Caki2 (cell line): ENCODE measurements around the gene MBD2. TPM values are rescaled to one million over a fixed set of nuclear protein-coding genes. Genes with fewer than 3 reads are reported as not detected.
"Not testable (repeated sequence)": the region's sequence is repeated elsewhere in the genome, so short reads cannot be mapped to it uniquely, and the experiment has no call there.

Source experiments
- DNase-seq: peaks from one replicate; pipeline ENCODE4 v3.0.0-alpha.2; 2015; ENCODE audit warnings: low read depth
- in situ Hi-C: cut with HindIII; loops from 2 replicates; pipeline ENCODE4 v1.10.0; 2016; ENCODE audit warnings: low sequenced_read_pairs, low pct_unique_long_range_greater_than_20kb, mixed read lengths
- total RNA-seq: library from RNA; depleted of rRNA; stranded (reverse); fragments of >200 nt; shearing (Covaris generic); gene quantifications from 2 replicates; pipeline ENCODE4 v1.2.3, GENCODE V29; 2014; ENCODE audit warnings: low replicate concordance

Gene MBD2
- total RNA-seq, 1 experiment from 2014 or later = 24.1 TPM

GRCh38 chr18:54239601-54240000, 15.1 kb upstream of the MBD2 start:
- in situ Hi-C loops = no loop called here
- DNase-seq = no peak

DNA sequence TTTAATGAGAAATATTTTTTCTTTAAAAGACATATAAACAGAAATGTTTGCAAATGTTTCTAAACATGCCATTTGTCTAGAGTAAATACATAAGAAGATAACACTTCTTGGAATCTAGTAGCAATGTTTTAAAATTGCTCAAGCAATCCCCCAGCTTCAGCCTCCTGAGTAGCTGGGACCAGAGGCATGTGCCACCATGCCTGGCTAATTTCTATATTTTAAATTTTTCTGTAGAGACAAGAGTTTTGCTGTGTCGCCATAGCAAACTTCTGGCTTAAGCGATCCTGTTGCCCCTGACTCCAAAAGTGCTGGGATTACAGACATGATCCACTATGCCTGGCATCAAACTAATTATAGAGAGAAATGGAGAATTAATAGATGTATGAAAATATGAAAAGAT, 14.6 kb upstream of the MBD2 start:
- in situ Hi-C loops = no loop called here
- no peak for DNase-seq

- no peak for DNase-seq
- in situ Hi-C loops = no loop called here
Observed at GRCh38 chr18:54238173-54238936, 13.9 kb upstream of the MBD2 start.

- in situ Hi-C loops = no loop called here
Observed at GRCh38 chr18:54235871-54236270, 11.4 kb upstream of the MBD2 start.

GRCh38 chr18:54233747-54234146, 9.3 kb upstream of the MBD2 start:
- in situ Hi-C loops = no loop called here
- DNase-seq = no peak

More at GRCh38 chr18:54235871-54236270, 11.4 kb upstream of the MBD2 start:
- no peak for DNase-seq

DNA sequence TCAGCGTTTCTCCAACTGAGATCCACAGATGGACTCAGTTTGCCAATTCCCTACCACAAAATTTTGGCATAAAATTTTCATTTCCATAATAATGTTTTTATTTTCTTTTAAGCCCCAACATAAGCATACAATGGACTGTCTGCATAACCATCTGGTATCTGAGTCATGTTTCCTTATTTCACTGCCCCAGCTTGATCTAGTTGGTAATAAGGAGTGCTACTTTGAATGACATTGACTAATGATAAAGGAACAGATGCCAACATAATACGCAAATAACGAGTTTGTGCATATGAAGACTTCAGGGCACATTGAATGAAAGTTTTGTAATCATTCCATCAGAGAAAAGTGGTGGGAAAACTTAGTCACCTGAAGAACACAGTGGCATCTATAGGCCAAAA, 8.8 kb upstream of the MBD2 start:
- in situ Hi-C loops = no loop called here
- no peak for DNase-seq

GRCh38 chr18:54232485-54233227, 8.2 kb upstream of the MBD2 start:
- no peak for DNase-seq
- in situ Hi-C loops = no loop called here

- DNase-seq = no peak
- in situ Hi-C loops = no loop called here
Observed at GRCh38 chr18:54229421-54230059, 5.1 kb upstream of the MBD2 start.

DNA sequence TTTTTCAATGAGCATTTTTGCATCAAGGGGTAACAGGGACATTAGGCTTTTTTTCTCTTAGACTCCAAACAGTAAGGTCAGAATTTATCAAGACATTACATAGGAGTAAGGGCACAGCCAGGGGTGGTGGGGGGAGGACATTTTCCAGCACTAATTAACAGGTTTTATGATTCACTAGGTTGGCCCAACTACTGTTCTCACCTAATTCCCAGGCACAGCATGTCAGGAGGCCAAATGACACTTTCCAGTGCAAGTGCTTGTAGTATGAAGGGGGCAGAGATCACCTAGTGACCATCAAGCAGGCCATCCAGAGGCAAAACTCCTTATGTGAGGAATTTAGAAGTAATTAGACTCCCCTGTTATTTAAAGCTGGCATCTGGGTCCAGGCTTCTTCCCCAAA, 3.9 kb upstream of the MBD2 start:
- in situ Hi-C loops = no loop called here
- no peak for DNase-seq

GRCh38 chr18:54223568-54224241, 764 bp downstream of the MBD2 start:
- peak; percentile 61 for DNase-seq
- in situ Hi-C loops = no loop called here

GRCh38 chr18:54222922-54223567, 1.4 kb downstream of the MBD2 start:
- in situ Hi-C loops = no loop called here
- DNase-seq = no peak

DNA sequence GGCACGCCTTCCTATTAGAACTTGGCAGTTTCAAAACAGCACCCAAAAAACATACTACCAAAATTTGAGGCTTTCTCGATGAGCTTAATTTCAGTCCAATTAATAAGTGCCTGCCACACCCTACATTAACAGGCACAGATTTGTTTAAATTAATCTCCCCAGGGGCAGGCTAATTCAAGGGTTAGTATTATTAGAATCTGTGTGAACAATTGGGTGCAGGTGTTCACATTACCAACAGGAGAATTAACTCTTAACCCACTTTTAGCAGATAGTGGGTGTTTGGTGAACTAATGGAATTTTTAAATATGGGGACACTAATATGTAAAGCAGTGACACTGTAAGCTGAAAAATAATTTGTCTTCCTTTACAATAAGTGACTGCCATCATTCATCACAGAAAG, 4.1 kb downstream of the MBD2 start:
- no peak for DNase-seq
- in situ Hi-C loops = no loop called here

- in situ Hi-C loops, DNase-seq: not testable (repeated sequence)
Observed at GRCh38 chr18:54218803-54219202, 5.7 kb downstream of the MBD2 start.

GRCh38 chr18:54218299-54218698, 6.2 kb downstream of the MBD2 start:
- in situ Hi-C loops = no loop called here
- no peak for DNase-seq

- in situ Hi-C loops = no loop called here
- no peak for DNase-seq
Observed at GRCh38 chr18:54217624-54218023, 6.8 kb downstream of the MBD2 start.

DNA sequence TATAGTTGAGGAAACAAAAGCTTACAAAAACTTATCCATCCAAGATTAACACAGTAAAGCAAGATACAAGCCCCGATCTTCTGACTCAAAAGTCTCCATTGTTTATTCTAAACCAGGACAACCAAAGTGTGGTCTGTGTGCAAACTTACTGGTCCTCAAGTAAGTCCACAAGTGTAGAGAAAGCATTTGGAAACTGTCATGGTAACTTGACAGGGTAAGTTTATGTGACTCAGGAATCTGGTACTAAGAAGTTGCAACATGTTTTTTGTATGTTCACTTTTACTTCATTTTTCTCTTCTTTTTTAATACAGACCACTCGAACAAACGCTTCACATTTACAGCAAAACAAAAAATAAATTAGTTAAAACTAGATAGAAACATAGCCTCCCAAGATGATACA, 9.4 kb downstream of the MBD2 start:
- DNase-seq = no peak
- in situ Hi-C loops = no loop called here

DNA sequence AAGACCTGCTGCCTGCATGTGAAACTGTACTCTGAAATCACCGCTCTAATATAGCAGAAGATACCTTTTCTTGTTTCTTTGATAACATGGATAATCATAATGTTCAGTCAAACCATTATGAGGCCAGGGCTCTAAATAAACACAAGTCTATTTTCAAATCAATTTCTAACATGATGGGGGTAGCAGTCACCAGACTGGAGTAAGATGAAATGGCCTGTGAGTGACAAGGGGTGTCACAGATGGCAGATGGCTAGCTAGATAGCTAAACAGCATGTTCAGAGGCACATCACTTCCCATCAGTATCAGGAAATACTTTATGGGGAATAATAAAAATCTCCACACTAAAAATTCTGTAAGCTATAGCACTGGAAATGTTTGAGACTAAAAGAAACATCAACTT, 14.0 kb downstream of the MBD2 start:
- in situ Hi-C loops = no loop called here
- no peak for DNase-seq

- in situ Hi-C loops = no loop called here
- no peak for DNase-seq
Observed at GRCh38 chr18:54209471-54210180, 14.8 kb downstream of the MBD2 start.
